Measurements from ENCODE around the gene CMTR1.

DNA sequence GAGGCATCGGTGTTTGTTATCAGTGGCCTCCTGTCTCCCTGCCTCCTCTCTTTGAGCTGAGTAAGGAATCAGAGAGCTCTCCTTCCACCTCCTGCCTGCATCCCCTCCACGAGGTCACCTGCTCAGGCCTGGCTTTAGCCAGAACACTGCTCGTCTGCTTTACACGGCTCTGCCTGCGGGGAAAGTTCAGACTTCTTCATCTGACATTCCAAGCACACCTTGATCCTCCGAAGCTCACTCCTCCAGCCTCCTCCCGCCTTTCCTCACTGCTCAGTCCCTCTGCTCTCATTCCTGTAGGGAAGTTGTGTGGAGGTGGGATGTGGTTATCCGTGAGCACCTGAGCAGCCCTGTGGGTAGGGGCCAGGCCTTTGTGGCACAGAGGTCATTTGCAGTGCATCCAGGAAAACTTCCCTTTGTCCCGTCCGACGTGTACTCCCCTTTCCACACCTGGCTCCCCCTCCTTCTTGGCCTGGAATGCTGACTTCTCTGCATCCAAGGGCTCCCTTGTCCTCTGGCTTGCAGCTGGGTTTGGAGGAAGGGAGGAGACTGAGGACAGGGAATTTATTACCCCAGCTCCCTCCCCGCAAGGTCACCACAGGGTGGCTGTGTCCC is 79.5 kb downstream of the CMTR1 start:
- no peak for TF ChIP-seq FOXA1 (IDR thresholded peaks at IDR 0.05)
- TF ChIP-seq NFRKB (IDR thresholded peaks at IDR 0.05): no peak
- TF ChIP-seq SP1 (IDR thresholded peaks at IDR 0.05): no peak
- TF ChIP-seq BHLHE40 (IDR thresholded peaks at IDR 0.05; ENCODE audit: borderline replicate concordance): no peak

All from HEK293T (cell line).